Endodermal cell (in vitro differentiated cells): ENCODE measurements around the gene RNF186. TPM values are rescaled to one million over a fixed set of nuclear protein-coding genes. Genes with fewer than 3 reads are reported as not detected.
"Not testable (repeated sequence)": the region's sequence is repeated elsewhere in the genome, so short reads cannot be mapped to it uniquely, and the experiment has no call there.

Experiments used
- DNase-seq: peaks from one replicate; pipeline ENCODE4 v3.0.0-alpha.2; 2017
- H3K27ac ChIP-seq: 2 replicates; pipeline ENCODE4 v1.5.1; 2013; ENCODE audit warnings: mild to moderate bottlenecking, low read depth, low read length, moderate library complexity
- H3K27me3 ChIP-seq: 2 replicates; pipeline ENCODE4 v1.6.1; 2013; ENCODE audit warnings: mild to moderate bottlenecking, low read length, moderate library complexity; ENCODE audit not compliant: insufficient read depth, control insufficient read depth, poor library complexity, severe bottlenecking
- H3K36me3 ChIP-seq: 2 replicates; pipeline ENCODE4 v1.7.0; 2013; ENCODE audit warnings: mild to moderate bottlenecking, low read length, moderate library complexity; ENCODE audit not compliant: control insufficient read depth, insufficient read depth
- H3K4me1 ChIP-seq: one replicate; pipeline ENCODE4 v1.7.0; 2013; ENCODE audit warnings: low read length; ENCODE audit not compliant: control insufficient read depth, insufficient read depth
- H3K4me3 ChIP-seq: 2 replicates; pipeline ENCODE4 v1.5.1; 2013; ENCODE audit warnings: mild to moderate bottlenecking, low read length, moderate library complexity
- H3K9ac ChIP-seq: 2 replicates; pipeline ENCODE4 v1.6.1; 2013; ENCODE audit warnings: mild to moderate bottlenecking, low read length, moderate library complexity; ENCODE audit not compliant: poor library complexity, severe bottlenecking; ENCODE audit errors: extremely low read depth
- H3K9me3 ChIP-seq: 2 replicates; pipeline ENCODE4 v1.6.1; 2013; ENCODE audit warnings: mild to moderate bottlenecking, low read length, moderate library complexity; ENCODE audit not compliant: control insufficient read depth
- H3K27ac Mint-ChIP-seq: 2 replicates; pipeline ENCODE4 v1.8.0; 2020; ENCODE audit warnings: mixed read lengths
- H3K27me3 Mint-ChIP-seq: 2 replicates; pipeline ENCODE4 v1.8.0; 2021; ENCODE audit warnings: mild to moderate bottlenecking, mixed read lengths; ENCODE audit not compliant: insufficient read depth
- H3K36me3 Mint-ChIP-seq: 2 replicates; pipeline ENCODE4 v1.8.0; 2020; ENCODE audit warnings: low read depth, mixed read lengths
- H3K4me1 Mint-ChIP-seq: 2 replicates; pipeline ENCODE4 v1.8.0; 2020; ENCODE audit warnings: mixed read lengths
- H3K4me3 Mint-ChIP-seq: 2 replicates; pipeline ENCODE4 v1.8.0; 2020; ENCODE audit warnings: mild to moderate bottlenecking, moderate library complexity, mixed read lengths
- H3K9me3 Mint-ChIP-seq: 2 replicates; pipeline ENCODE4 v1.8.0; 2020; ENCODE audit warnings: mild to moderate bottlenecking, mixed read lengths
- CTCF ChIP-seq: fragments of 200-600 bp; sonication (generic); conservative IDR thresholded peaks from 2 replicates; pipeline ENCODE4 v1.5.0; 2021; ENCODE audit warnings: antibody characterized with exemption, mild to moderate bottlenecking
- WGBS, 2 experiments: methylation state at CpG; one replicate each; pipeline versions ENCODE4 v1.1.5 to v1.1.7; 2013; ENCODE audit warnings: missing lambda C conversion rate in 2 of 2, mixed read lengths in 1 of 2; ENCODE audit not compliant: insufficient coverage in 1 of 2, insufficient read length in 1 of 2; 5-methylcytosine and 5-hydroxymethylcytosine counted together
- total RNA-seq, 2 donors: library from RNA; stranded (reverse); fragmentation: NEBNext Ultra II Directional in 1 of 2; extraction: Animal tissue kit (Norgen Biotek cat#: 25700) in 1 of 2; gene quantifications; 2 replicates in 1 of 2; 3 replicates in 1 of 2; pipeline ENCODE4 v1.2.1, GENCODE V29; 2021

The RNF186 gene
- total RNA-seq, 2 donors from 2014 or later, result not detected

GRCh38 chr1:19792237-19793002 lies 22.7 kb downstream of the RNF186 start:
- H3K4me3 ChIP-seq, result no peak overlapping the region

GRCh38 chr1:19790061-19790975 lies 24.8 kb downstream of the RNF186 start:
- not testable (repeated sequence) for H3K4me1 ChIP-seq, H3K4me3 ChIP-seq, H3K36me3 Mint-ChIP-seq, DNase-seq, H3K9ac ChIP-seq, H3K4me3 Mint-ChIP-seq, H3K9me3 ChIP-seq, H3K9me3 Mint-ChIP-seq, H3K27ac ChIP-seq, H3K27ac Mint-ChIP-seq, H3K27me3 ChIP-seq, H3K27me3 Mint-ChIP-seq, H3K36me3 ChIP-seq
- H3K4me1 Mint-ChIP-seq, result peaks cover 11% of the 10 kb centered on the region
- WGBS, 2 experiments, result 92 to 97% methylated on average over 8 to 9 of the region's 9 CpGs

More at GRCh38 chr1:19792237-19793002, 22.7 kb downstream of the RNF186 start:
- H3K27me3 ChIP-seq, result no peaks in the 10 kb centered on the region
- H3K36me3 Mint-ChIP-seq, result peaks cover 3% of the 10 kb centered on the region
- H3K4me1 Mint-ChIP-seq, result peaks cover 4% of the 10 kb centered on the region
- H3K4me1 ChIP-seq, result no peaks in the 10 kb centered on the region
- no peak overlapping the region for H3K27ac Mint-ChIP-seq
- no peak overlapping the region for H3K27ac ChIP-seq
- TF ChIP-seq CTCF, result no peak
- peaks cover 3% of the 10 kb centered on the region for H3K27me3 Mint-ChIP-seq
- no peak overlapping the region for H3K9ac ChIP-seq
- no peaks in the 10 kb centered on the region for H3K36me3 ChIP-seq
- no peak for DNase-seq
- no peak overlapping the region for H3K4me3 Mint-ChIP-seq
- H3K9me3 ChIP-seq, result no peaks in the 10 kb centered on the region
- WGBS, 2 experiments, result 95 to 96% methylated on average over 3 to 4 of the region's 4 CpGs
- H3K9me3 Mint-ChIP-seq, result no peaks in the 10 kb centered on the region

- Histone ChIP-seq H3K27me3 (peaks cover 11% of the 10 kb centered on the region), H3K9me3 (no peaks in the 10 kb centered on the region), H3K36me3 (no peaks in the 10 kb centered on the region), H3K27ac (no peak overlapping the region), H3K9ac (no peak overlapping the region), H3K4me3 (no peak overlapping the region), H3K4me1 (no peaks in the 10 kb centered on the region)
- Mint-ChIP-seq H3K4me3 (no peak overlapping the region), H3K36me3 (peaks cover 3% of the 10 kb centered on the region), H3K4me1 (peaks cover 7% of the 10 kb centered on the region), H3K27me3 (peaks cover 25% of the 10 kb centered on the region), H3K27ac (no peak overlapping the region), H3K9me3 (no peaks in the 10 kb centered on the region)
- no peak for TF ChIP-seq CTCF
- peak; percentile 84 for DNase-seq
- WGBS, 2 experiments, result 55 to 69% methylated on average over 7 to 9 of the region's 9 CpGs
Measured at GRCh38 chr1:19786988-19787423, 28.1 kb downstream of the RNF186 start.
